HG03095 (cell line): Measurements from ENCODE around the gene LGALS7.
"Not testable (repeated sequence)": the region's sequence is repeated elsewhere in the genome, so short reads cannot be mapped to it uniquely, and the experiment has no call there.

Experiments
- ATAC-seq: cut with Tn5 transposase; IDR thresholded peaks from one replicate; pipeline ENCODE4 v1.9.1; 2021; ENCODE audit warnings: moderate library complexity; ENCODE audit not compliant: unreplicated experiment

LGALS7 gene

DNA sequence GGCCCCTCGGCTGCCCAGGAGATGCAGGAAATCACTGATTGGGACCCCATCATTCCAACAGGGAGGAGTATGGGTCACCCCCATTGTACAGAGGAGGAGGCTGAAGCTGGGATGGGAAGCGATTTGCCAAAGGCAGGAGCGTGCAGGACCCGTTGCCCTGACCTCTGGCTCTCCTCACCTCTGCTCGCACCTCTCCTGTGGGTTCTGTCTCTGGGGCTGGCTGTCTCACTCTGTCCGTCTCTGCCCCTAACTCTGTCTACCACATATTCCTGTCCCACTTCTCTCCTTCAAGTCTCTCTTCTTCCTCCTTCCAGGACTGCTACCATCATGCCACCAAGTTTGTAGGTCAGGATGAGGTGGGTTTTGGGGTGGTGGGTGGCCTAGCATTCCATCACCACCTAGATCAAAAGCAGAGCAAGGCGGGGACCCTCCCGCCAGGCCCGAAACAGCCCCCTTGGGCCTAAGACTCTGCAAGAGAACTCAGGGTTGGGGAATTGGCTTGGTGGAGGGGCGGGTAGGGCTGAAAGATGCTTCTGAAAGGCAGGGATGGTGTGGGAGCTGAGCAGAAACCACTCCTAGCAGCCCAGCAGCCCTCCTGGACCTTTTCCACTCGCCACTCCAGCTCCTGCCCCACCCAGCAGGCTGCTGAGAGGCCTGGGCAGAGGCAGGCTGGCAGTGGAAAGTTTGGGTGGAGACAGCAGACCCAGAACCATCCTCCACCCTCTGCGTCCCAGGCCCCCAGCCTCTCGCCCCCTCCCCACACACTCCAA is 1.0 kb upstream of the LGALS7 start:
- ATAC-seq, result no peak

- ATAC-seq, result not testable (repeated sequence)
These were observed 1.7 kb downstream of the LGALS7 start for GRCh38 chr19:38771569-38771968.

DNA sequence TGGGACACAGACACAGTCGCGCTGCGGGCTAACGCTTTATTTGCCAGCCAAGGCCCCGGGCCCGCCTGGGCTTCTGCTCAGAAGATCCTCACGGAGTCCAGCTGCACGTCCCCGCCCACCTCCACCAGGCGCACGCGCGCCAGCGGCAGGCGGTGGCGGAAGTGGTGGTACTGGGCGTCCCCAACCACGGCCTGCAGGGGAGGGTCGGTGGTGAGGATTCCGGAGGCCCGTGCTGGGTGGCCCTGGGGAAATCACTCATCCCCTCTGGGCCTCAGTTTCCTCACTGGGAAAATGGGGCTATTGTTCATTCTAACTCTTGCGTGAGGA is 2.4 kb downstream of the LGALS7 start:
- peak; percentile 60 for ATAC-seq

DNA sequence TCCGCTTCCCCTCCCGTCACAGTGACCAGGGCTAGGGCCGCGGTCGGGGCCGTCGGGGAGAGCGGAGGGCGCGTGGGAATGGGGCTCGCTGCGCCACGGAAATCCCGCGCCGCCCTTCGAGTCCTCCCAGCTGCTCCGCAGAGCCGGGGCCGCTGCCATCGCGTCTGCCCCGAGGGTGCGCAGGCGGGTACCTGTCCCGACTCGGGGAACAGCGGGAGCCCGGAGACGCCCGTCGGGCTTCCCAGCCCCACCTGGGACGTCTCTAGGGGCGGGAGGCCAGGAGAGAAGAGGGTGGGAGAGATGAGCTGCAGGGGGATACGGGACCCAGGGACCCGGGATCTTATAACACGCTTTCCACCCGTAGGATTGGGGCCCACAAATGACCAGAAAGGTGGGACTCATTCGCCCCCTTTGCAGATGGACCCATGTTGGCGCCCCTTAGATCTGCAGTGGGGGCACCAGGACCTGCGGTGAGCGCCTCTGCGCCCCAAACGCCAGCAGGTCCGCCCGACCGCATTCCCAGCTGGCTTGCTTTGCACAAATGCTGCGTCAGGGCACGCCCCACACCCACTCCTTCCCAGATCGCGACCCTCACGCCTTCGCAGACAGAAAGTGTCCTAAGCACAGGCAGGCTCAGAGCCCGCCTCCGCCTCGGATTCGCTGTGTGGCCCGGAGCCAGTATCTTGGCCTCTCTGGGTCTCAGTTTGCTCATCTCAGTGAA is 2.9 kb downstream of the LGALS7 start:
- ATAC-seq, result peak; percentile 19

DNA sequence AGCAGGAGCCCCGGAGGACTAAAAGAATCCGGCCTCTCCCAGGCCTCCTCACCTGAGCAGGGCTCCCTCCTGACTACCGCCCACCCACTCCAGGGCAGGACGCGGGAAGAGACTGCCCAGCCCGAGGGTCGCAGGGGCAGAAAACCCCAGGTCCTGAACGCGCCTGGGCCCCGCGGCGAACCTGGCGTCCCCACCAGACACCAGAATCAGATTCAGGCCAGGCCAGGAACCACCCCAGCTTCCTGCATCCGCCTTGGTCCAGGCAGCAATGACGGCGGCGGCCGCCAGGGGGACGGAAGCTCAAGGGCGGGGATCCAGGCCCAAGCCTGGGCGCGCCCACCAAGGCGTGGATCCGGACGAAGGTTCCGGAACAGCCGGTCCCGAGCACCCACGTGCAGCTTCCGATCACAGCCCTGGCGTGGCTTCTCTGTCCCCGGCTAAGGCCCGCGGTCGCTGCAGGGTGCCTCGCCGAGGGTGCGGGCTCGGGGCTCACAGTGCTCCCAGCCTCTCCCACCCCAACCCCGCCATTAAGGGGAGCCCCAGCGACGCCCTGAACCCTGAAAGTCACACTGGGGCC is 3.6 kb downstream of the LGALS7 start:
- peak; percentile 63 for ATAC-seq

DNA sequence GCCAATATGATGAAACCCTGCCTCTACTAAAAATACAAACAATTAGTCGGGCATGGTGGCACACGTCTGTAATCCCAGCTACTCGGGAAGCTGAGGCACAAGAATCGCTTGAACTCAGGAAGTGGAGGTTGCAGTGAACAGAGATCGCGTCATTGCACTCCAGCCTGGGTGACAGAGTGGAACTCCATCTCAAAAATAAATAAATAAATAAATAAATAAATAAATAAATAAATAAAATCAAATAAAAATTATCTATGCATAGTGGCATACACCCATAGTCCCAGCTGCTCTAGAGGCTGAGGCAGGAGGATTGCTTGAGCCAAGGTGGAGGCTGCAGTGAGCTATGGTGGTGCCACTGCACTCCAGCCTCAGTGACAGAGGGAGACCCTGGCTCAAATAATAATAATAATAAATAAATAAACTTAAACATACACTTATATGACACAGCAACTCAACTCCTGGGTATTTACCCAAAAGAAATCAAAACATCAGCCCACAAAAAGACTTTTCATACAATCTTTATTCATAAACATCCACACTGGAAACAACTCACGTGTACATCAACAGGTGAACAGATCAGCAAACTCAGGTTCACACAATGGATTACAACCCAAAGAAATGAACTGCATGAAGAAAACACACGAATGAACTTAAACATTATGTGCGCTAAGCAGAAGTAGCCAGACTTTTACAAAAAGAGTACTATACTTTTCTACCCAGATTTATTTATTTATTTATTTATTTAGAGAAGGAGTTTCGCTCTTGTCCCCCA is 6.9 kb downstream of the LGALS7 start:
- no peak for ATAC-seq

DNA sequence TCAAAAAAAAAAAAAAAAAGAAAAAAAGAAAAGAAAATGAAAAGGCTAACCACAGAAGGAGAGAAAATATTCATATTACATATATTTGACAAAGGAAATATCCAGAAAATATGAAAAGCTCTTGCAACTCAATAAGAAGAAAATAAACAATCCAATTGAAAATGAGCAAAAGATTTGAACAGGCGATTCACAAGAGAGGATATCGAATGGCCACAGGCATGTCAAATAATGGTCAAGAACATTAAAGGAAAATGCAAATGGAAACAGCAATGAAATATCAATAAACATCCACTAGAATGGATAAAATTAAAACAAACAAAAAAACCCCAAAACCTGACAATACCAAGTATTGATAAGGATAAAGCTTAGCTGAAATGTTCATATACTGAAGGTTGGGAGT is 8.1 kb downstream of the LGALS7 start:
- ATAC-seq, result no peak

- no peak for ATAC-seq
These were observed 9.5 kb downstream of the LGALS7 start for GRCh38 chr19:38763795-38764220.

GRCh38 chr19:38761884-38762389 is 11.4 kb downstream of the LGALS7 start:
- ATAC-seq, result not testable (repeated sequence)

- not testable (repeated sequence) for ATAC-seq
These were observed 12.4 kb downstream of the LGALS7 start for GRCh38 chr19:38760805-38761517.

DNA sequence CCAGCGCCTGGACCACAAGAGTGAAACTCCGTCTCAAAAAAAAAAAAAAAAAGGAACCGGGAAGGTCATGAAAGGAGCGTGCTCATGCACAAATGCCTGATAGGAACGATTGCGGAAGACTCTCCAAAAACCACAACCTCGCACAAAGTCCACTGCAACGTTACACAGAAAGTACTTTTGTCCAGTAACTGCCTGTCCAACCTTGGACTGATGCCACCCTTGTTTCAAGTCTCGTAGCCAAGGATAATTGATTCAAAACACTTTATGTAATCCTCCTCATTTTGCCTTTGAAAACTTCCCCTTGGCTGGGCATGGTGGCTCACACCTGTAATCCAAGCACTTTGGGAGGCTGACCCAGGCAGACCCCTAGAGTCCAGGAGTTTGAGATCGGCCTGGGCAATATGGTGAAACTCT is 13.7 kb downstream of the LGALS7 start:
- no peak for ATAC-seq

DNA sequence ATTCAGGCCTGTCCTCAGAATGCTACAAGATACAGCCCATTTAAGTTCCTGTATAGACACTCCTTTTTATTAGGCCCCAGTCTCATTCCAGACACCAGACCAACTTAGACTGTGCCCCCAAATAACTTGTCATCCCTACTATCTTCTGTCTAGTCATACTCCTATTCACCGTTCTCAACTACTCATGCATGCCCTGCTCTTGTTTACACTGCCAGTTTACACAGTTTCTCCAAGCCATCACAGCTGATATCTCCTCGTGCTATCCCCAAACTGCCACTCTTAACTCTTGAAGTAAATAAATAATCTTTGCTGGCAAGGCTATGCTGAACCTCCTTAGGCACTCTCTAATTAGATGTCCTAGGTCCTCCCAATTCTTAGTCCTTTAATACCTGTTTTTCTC is 19.1 kb downstream of the LGALS7 start:
- ATAC-seq, result not testable (repeated sequence)

GRCh38 chr19:38753783-38754182 is 19.5 kb downstream of the LGALS7 start:
- ATAC-seq, result not testable (repeated sequence)

- no peak for ATAC-seq
These were observed 28.0 kb downstream of the LGALS7 start for GRCh38 chr19:38745316-38745715.

GRCh38 chr19:38744874-38745273 is 28.4 kb downstream of the LGALS7 start:
- no peak for ATAC-seq

GRCh38 chr19:38744298-38744681 is 29.0 kb downstream of the LGALS7 start, which contains the start of gene CAPN12:
TSS of gene CAPN12 (minus strand) at chr19:38744474. CDS start at chr19:38744165, 309 bp downstream.
- no peak for ATAC-seq

GRCh38 chr19:38743394-38744297 is 29.7 kb downstream of the LGALS7 start:
- no peak for ATAC-seq

DNA sequence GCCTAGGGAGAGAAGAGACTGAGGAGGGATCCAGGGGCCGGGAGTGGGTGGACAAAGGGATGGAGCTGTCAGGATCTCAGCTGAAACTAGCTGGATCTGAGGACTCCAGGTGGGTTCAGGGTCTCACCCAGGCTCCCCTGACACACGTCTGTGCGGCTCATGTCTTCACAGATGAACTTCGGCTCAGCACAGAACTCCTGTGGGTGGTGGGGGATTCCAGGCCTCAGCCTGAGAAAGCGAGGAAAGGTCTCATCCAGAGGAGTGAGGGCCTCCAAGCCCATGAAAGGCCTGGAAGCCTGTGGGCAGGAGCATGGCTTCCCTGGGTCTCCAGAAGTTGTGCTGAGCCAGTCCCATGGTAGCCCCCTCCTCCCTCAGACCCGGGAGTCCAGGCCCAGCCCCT is 30.4 kb downstream of the LGALS7 start:
- no peak for ATAC-seq

DNA sequence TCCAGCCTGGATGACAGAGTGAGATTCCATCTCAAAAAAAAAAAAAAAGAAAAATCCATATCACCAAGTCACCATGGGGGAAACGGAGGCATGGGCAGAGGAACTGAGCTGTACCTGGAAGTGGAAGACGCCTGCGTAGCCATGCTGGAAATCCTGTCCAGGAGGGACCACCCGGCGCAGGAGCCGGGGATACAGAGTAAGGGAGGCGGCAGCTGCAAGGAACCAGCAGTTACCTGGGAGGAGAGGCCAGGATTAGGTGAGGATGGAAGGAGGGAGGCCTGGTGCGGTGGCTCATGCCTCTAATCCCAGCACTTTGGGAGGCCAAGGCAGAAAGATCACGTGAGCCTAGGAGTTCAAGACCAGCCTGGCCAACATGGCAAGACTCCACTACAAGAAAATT is 31.0 kb downstream of the LGALS7 start:
- no peak for ATAC-seq
